ENCODE results near the gene FRMD4A.

The FRMD4A gene

GRCh38 chr10:14039968-14040668 is 290.6 kb downstream of the FRMD4A start:
- DNase-seq (ENCODE audit: extremely low spot score, insufficient read length, low read depth): no peak
- no peak for FAIRE-seq

GRCh38 chr10:14036233-14036632 is 294.5 kb downstream of the FRMD4A start:
- no peak for FAIRE-seq
- no peak for DNase-seq (ENCODE audit: extremely low spot score, insufficient read length, low read depth)

- DNase-seq (ENCODE audit: extremely low spot score, insufficient read length, low read depth): no peak
- no peak for FAIRE-seq
Observed at GRCh38 chr10:14035506-14035905, 295.2 kb downstream of the FRMD4A start.

GRCh38 chr10:14032406-14032998 is 298.2 kb downstream of the FRMD4A start:
- DNase-seq (ENCODE audit: extremely low spot score, insufficient read length, low read depth) (no peak), FAIRE-seq (no peak)

- DNase-seq (ENCODE audit: extremely low spot score, insufficient read length, low read depth): no peak
- FAIRE-seq: no peak
Observed at GRCh38 chr10:14026325-14026724, 304.4 kb downstream of the FRMD4A start.

- DNase-seq (ENCODE audit: extremely low spot score, insufficient read length, low read depth): no peak
- no peak for FAIRE-seq
Observed at GRCh38 chr10:14025283-14026189, 305.2 kb downstream of the FRMD4A start.

GRCh38 chr10:14024329-14025202 is 306.2 kb downstream of the FRMD4A start:
- DNase-seq (ENCODE audit: extremely low spot score, insufficient read length, low read depth): no peak
- FAIRE-seq: peak; percentile 50

- no peak for DNase-seq (ENCODE audit: extremely low spot score, insufficient read length, low read depth)
- FAIRE-seq: no peak
Observed at GRCh38 chr10:14023673-14024328, 306.9 kb downstream of the FRMD4A start.

GRCh38 chr10:14022954-14023672 is 307.6 kb downstream of the FRMD4A start:
- no peak for DNase-seq (ENCODE audit: extremely low spot score, insufficient read length, low read depth)
- no peak for FAIRE-seq

- DNase-seq (ENCODE audit: extremely low spot score, insufficient read length, low read depth): no peak
- no peak for FAIRE-seq
Observed at GRCh38 chr10:14022052-14022451, 308.7 kb downstream of the FRMD4A start.

- DNase-seq (ENCODE audit: extremely low spot score, insufficient read length, low read depth) (no peak), FAIRE-seq (peak; percentile 33)
Observed at GRCh38 chr10:14020037-14020664, 310.6 kb downstream of the FRMD4A start.

- DNase-seq (ENCODE audit: extremely low spot score, insufficient read length, low read depth) (no peak), FAIRE-seq (peak; percentile 5)
Observed at GRCh38 chr10:14017467-14017866, 313.3 kb downstream of the FRMD4A start.

GRCh38 chr10:14016931-14017333 is 313.8 kb downstream of the FRMD4A start:
- FAIRE-seq (no peak), DNase-seq (ENCODE audit: extremely low spot score, insufficient read length, low read depth) (no peak)

- FAIRE-seq: peak; percentile 74
- DNase-seq (ENCODE audit: extremely low spot score, insufficient read length, low read depth): no peak
Observed at GRCh38 chr10:14016011-14016536, 314.6 kb downstream of the FRMD4A start.

- DNase-seq (ENCODE audit: extremely low spot score, insufficient read length, low read depth) (no peak), FAIRE-seq (no peak)
Observed at GRCh38 chr10:14014423-14014822, 316.3 kb downstream of the FRMD4A start.

GRCh38 chr10:14010769-14011574 is 319.8 kb downstream of the FRMD4A start:
- FAIRE-seq: no peak
- DNase-seq (ENCODE audit: extremely low spot score, insufficient read length, low read depth): no peak

- DNase-seq (ENCODE audit: extremely low spot score, insufficient read length, low read depth): no peak
- no peak for FAIRE-seq
Observed at GRCh38 chr10:14010101-14010558, 320.6 kb downstream of the FRMD4A start.

Data from GM18507 (cell line).